Measurements from ENCODE around the gene ASS1. TPM values are rescaled to one million over a fixed set of nuclear protein-coding genes. Genes with fewer than 3 reads are reported as not detected.

Gene ASS1
- polyA plus RNA-seq, 3 donors from 2014 or later = not detected

DNA sequence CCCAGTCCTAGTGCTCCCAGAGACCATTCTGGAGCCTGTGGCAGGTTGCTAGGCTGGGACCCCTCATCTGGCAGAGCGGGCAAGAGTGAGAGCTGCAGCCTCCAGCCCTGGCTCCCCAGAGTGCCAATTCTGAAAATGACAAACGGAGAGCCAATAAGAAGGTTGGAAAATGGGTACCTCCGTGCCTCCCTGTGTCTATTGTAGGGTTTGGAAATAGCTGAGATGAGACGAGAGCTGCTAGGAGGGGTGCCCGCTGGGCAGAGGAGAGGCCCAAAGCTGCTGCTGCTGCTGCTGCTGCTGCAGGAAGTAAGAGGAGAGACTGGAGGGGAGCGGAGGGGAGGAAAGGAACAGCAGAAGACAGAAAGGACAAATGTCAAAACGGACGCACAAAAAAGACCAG, 98.6 kb downstream of the ASS1 start:
- Mint-ChIP-seq H3K27me3 (ENCODE audit: low read depth in 3 of 3) (peaks cover 9 to 20% (median 17%) of the 10 kb centered on the region in 3 donors), H3K4me3 (no peak overlapping the region), H3K9me3 (no peaks in the 10 kb centered on the region), H3K27ac (peak overlapping the region in 1 of 6 donors; percentile 25), H3K36me3 (no peaks in the 10 kb centered on the region), H3K4me1 (no peaks in the 10 kb centered on the region)
- DNase-seq = no peak

GRCh38 chr9:130543859-130544258, 99.1 kb downstream of the ASS1 start:
- H3K27me3 Mint-ChIP-seq (ENCODE audit: low read depth in 3 of 3) = peaks cover 6 to 17% (median 13%) of the 10 kb centered on the region in 3 donors
- H3K27ac Mint-ChIP-seq = no peak overlapping the region
- H3K36me3 Mint-ChIP-seq = no peaks in the 10 kb centered on the region
- H3K9me3 Mint-ChIP-seq = no peaks in the 10 kb centered on the region
- H3K4me1 Mint-ChIP-seq = no peaks in the 10 kb centered on the region
- no peak overlapping the region for H3K4me3 Mint-ChIP-seq
- no peak for DNase-seq

- DNase-seq = no peak
- Mint-ChIP-seq H3K36me3 (no peaks in the 10 kb centered on the region), H3K4me1 (no peaks in the 10 kb centered on the region), H3K27ac (no peak overlapping the region), H3K9me3 (peaks cover 0 to 4% (median 0%) of the 10 kb centered on the region in 6 donors), H3K4me3 (no peak overlapping the region), H3K27me3 (ENCODE audit: low read depth in 3 of 3) (peaks cover 4 to 15% (median 12%) of the 10 kb centered on the region in 3 donors)
Observed at GRCh38 chr9:130544364-130544763, 99.6 kb downstream of the ASS1 start.

- peaks cover 0 to 4% (median 0%) of the 10 kb centered on the region in 6 donors for H3K9me3 Mint-ChIP-seq
- H3K4me3 Mint-ChIP-seq = no peak overlapping the region
- no peak for DNase-seq
- no peaks in the 10 kb centered on the region for H3K36me3 Mint-ChIP-seq
- no peaks in the 10 kb centered on the region for H3K4me1 Mint-ChIP-seq
- no peak overlapping the region for H3K27ac Mint-ChIP-seq
- H3K27me3 Mint-ChIP-seq (ENCODE audit: low read depth in 3 of 3) = peaks cover 3 to 4% (median 4%) of the 10 kb centered on the region in 3 donors
Observed at GRCh38 chr9:130548103-130548502, 103.3 kb downstream of the ASS1 start.

GRCh38 chr9:130549093-130549735, 104.5 kb downstream of the ASS1 start:
- Mint-ChIP-seq H3K4me3 (no peak overlapping the region), H3K27me3 (ENCODE audit: low read depth in 3 of 3) (peaks cover 0 to 2% (median 1%) of the 10 kb centered on the region in 3 donors), H3K9me3 (peaks cover 0 to 4% (median 0%) of the 10 kb centered on the region in 6 donors), H3K36me3 (no peaks in the 10 kb centered on the region), H3K27ac (no peak overlapping the region), H3K4me1 (no peaks in the 10 kb centered on the region)
- DNase-seq = no peak

Other genes starting within 250 kb of the ASS1 start
- gene HMCN2, start 179.2 kb upstream of the ASS1 start, polyA plus RNA-seq = not detected
- 10 to 100 TPM; 14.3 to 34.2 (median 16.3) TPM for gene FUBP3, start 134.6 kb downstream of the ASS1 start, polyA plus RNA-seq
- gene PRDM12, start 219.6 kb downstream of the ASS1 start, polyA plus RNA-seq = 1 to 10 TPM in 1 of 3 donors, not detected in 2; 1.0 TPM
- gene EXOSC2, start 248.8 kb downstream of the ASS1 start, polyA plus RNA-seq = 10 to 100 TPM; 12.9 to 27.4 (median 20.0) TPM